Superior temporal gyrus (tissue), 1 donor: ENCODE data around the gene ERCC6L2.

Experiments
- DNase-seq: peaks from one replicate; pipeline ENCODE4 v3.0.0-alpha.2; 2016; ENCODE audit errors: extremely low spot score

Gene ERCC6L2

GRCh38 chr9:95875305-95876137 lies at the start of gene ERCC6L2:
Gene ERCC6L2, plus strand, starts transcription at chr9:95875691. Its CDS starts 348 bp downstream, at chr9:95876039.
- DNase-seq = peak; percentile 98

DNA sequence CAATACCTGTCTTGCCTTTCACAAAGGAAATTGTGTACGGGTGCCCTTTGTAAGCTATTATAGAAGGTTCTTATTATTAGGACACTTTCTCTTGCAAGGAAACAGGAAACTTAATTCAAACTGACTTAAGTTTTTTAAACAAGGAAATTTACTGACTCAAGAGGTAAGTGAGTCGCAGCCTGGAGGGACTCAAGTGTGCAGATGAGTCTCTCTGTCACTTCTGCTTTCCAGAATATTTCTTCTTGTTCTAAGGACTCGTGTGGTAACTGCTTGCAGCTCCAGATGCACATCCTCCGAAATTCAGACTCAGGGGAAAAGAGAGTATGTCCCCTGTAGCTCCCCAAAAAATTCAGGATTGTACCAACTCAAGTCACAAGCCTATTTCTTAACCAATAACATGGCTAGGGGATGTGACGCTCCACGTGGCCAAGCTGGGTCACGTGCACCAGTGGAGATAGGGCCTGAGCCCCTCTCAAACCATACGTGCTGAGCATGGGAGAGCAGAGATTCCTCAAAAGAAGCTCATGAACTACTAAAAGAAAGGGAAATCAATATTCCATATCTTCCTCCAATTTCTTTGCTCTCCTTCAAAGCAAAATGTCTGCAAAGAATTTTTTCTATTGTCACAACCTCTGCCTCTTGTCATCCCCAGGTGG lies 49.2 kb upstream of the ERCC6L2 start:
- no peak for DNase-seq

- DNase-seq = no peak
Observed at GRCh38 chr9:95830768-95831167, 44.7 kb upstream of the ERCC6L2 start.

DNA sequence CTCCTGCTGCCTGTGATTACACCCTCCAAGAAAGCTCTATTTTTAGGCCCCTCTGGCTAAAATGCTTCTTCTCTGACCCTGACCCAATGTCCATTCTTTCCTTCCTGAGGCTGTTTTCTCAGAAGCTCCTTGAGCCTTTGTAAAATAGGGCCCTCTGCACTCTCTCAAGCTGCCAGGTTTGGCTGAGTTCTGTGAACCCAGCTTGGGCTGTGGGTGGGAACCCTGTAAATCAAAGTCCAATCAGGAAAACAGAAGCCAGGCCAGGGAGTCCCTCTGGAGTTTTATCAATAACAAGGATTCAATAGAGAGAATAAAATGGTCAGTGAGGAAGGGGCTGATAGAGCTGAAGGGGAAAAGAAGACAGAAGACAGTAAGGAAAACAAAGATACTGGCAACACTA lies 43.7 kb upstream of the ERCC6L2 start:
- DNase-seq = no peak

DNA sequence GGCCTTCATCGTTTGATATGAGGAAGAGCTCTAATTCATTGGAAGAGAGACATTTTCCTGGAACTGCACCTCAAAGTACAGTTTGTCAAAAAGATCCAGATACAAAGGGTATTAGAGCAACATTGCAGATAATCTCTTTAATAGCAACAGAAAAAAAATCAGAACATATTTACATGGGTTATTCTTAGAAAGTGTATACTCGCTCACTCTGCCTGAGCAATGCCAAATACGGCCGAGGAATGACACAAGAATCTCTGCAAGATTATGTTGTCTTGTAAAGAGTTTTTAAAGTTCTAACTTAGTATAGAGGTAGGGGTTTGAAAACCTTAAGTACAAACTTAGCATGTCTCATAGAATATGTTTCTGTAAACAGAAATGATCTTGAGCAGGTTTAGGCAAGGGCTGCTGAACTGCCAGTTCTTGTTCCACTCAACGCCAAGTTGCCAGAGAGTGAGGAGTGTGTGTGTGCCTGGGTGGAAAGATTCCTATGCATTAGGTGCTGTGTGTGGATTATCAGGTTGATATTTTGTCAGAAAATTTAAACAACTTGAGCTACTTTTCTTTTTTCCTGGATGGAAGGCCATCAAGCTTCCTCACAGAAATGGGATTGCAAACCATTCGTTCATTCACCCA lies 41.8 kb upstream of the ERCC6L2 start:
- no peak for DNase-seq

- DNase-seq = no peak
Observed at GRCh38 chr9:95834281-95834907, 41.1 kb upstream of the ERCC6L2 start.

DNA sequence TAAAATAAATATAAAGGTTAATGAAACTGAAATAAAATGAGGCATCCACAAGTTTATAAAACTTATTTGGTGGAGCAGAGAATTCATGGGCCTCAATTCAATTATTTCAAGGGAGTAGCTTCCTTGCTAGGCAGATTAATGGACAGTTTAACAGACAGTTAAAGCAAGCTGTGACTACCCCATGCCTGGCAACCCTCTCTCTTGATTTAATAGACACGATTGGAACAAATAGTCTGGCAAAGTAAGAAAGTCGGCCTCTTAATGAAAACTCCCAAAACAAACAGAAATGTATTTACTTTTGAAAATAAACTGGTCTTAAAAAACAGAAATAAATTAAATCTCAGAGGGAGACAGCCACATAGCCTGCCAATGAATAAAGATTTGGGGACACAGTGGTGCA lies 40.1 kb upstream of the ERCC6L2 start:
- DNase-seq = no peak

DNA sequence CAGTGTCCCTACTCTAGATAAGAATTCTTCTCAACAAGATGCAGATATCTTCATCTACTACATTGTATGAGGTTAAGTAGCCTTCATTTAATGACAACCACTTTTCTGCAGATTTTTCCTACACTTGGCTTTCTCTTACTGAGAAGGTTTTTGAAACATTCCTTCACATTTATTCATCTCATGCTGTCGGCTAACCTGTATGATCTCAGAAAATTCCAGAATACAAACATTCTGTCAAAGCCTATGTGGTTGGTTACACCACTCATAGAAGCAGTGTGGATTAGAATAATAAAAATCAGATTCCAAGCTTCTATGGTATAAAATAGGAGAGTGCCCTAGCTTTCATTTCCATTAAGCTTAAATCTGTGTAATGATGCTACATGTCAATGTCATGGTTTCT lies 39.4 kb upstream of the ERCC6L2 start:
- no peak for DNase-seq

- no peak for DNase-seq
Observed at GRCh38 chr9:95839012-95839411, 36.5 kb upstream of the ERCC6L2 start.

DNA sequence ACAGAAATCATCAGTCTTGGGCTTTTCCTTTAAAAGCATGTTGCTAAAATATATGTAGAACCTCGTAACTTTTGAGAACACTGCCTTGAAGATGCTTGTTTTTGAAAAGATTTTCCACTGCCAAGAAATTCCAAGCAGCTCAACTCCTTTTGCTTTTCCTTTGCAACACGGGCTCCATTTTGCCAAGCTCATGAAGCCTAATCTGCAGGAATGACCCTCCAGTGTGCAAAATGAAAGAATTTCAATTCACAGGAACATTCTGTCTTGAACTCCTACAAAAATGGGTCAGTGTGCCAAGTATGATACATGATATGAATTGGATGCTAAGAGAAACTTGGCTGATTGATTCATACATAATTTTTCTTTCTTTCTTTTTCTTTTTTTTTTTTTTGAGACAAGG lies 35.4 kb upstream of the ERCC6L2 start:
- no peak for DNase-seq

GRCh38 chr9:95841377-95841776 lies 34.1 kb upstream of the ERCC6L2 start:
- DNase-seq = no peak

- DNase-seq = no peak
Observed at GRCh38 chr9:95845751-95846150, 29.7 kb upstream of the ERCC6L2 start.

GRCh38 chr9:95848764-95849163 lies 26.7 kb upstream of the ERCC6L2 start:
- no peak for DNase-seq

GRCh38 chr9:95852059-95853032 lies 23.1 kb upstream of the ERCC6L2 start:
- DNase-seq = peak; percentile 53

DNA sequence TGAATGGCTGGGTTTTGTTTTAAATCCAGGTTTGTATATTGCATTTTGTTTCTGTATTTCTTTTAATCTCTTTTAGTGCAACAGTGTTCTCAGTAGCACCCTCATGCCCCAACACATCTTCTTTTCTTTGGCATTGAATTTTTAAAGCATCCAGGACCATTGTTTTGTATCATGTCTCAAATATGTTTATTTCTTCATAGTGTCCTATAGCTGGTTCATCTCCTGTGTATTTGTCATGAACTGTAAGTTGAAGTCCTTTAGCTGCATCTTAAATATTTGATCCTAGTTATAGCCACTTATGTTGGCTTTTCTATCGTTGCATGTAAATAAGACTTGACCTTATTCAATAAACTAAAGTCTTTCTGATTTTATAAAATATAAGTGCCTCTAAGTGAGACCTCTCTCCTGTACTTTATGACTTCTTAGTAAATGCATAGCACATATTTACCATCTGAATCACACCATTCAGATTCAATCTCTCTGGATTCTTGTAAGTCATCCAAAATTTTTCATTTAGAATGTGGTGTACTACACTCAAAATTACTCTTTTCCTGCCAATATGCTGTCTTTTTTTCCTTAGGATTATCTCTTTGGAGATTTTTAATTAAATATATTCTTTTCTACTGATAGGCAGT lies 21.0 kb upstream of the ERCC6L2 start:
- no peak for DNase-seq

GRCh38 chr9:95855961-95856360 lies 19.5 kb upstream of the ERCC6L2 start:
- no peak for DNase-seq

DNA sequence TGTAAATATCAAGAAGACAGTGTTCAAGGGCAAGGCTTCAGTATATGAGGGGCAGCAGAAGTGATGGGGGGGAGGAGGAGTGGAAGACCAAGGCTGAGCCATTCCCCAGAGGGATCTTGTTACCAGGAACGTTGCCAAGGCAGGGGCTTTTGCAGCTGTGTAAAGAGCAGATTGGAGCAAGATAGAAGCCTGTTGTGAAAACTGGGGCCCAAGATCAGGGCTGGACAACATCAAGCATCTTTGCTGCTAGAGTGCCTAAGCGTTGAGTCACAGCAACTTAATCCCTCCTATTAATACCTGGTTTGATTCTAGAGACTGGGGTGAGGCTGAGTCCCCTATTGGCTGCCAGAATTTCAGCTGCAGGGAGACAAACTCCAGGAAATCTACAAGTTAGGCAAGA lies 18.4 kb upstream of the ERCC6L2 start:
- DNase-seq = no peak

DNA sequence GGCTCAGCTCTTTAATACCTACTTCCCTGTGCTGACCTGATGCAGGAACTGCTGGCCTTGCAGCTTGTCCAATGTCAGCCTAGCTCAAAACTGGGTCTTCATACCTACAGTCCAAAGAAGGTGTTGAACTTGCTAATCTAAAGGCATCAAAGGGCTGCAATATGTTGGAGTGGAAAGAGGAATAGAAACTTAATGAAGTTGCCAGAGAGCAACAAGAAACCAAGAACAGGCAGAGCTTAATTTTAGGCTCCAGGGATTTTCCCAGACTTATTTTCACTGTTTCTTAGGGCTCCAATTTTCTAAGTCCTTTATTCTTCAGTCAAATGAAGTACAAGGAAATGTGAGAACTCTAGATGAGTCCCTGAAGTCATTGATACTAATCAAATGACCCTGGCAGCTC lies 17.6 kb upstream of the ERCC6L2 start:
- no peak for DNase-seq

GRCh38 chr9:95862343-95862742 lies 13.1 kb upstream of the ERCC6L2 start:
- no peak for DNase-seq

GRCh38 chr9:95864852-95865580 lies 10.5 kb upstream of the ERCC6L2 start:
- no peak for DNase-seq
